ENCODE results near the gene STOML3.

GRCh38 chr13:38944219-38944618 is 46.4 kb downstream of the STOML3 start:
- TF ChIP-seq EZH2 (IDR thresholded peaks at IDR 0.05; ENCODE audit: insufficient read depth, low read length) (no peak), CTCF (IDR thresholded peaks at IDR 0.05; ENCODE audit: insufficient read depth, low read depth, low read length) (no peak)
